ENCODE data around the gene PBX3.

DNA sequence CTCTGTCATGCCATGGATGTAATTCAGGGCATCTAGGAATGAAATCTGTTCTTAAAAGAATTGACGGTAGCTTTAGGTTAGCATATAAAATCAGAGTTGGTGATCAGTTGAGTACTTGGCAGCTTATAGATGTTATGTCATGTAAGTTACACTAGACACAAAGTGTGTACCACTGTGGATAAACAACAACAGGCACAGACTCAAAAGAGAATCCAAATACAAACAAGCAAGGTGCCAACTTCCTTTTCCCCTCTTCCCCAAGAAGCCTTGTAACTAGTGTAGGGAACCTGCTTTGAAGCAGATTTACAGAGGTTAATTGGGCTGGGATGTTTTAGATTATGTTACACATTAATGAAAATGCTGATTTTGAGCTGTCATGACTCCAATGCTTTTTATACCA, 167.2 kb downstream of the PBX3 start:
- TF ChIP-seq POLR2A (IDR thresholded peaks at IDR 0.05), result no peak
- TF ChIP-seq, protein P1, sequence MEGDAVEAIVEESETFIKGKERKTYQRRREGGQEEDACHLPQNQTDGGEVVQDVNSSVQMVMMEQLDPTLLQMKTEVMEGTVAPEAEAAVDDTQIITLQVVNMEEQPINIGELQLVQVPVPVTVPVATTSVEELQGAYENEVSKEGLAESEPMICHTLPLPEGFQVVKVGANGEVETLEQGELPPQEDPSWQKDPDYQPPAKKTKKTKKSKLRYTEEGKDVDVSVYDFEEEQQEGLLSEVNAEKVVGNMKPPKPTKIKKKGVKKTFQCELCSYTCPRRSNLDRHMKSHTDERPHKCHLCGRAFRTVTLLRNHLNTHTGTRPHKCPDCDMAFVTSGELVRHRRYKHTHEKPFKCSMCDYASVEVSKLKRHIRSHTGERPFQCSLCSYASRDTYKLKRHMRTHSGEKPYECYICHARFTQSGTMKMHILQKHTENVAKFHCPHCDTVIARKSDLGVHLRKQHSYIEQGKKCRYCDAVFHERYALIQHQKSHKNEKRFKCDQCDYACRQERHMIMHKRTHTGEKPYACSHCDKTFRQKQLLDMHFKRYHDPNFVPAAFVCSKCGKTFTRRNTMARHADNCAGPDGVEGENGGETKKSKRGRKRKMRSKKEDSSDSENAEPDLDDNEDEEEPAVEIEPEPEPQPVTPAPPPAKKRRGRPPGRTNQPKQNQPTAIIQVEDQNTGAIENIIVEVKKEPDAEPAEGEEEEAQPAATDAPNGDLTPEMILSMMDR (IDR thresholded peaks at IDR 0.05), result no peak
